Endothelial cell of umbilical vein (primary cell): ENCODE measurements around the gene NUDCD3. TPM values are rescaled to one million over a fixed set of nuclear protein-coding genes. Genes with fewer than 3 reads are reported as not detected.
A peak's percentile ranks its signal among the peaks of the same experiment; 100 is the strongest.

Experiments
- BruUV-seq: library from RNA; stranded (reverse); fragments of 400-500 nt; replicated peaks from 2 replicates; lab custom pipeline; 2021; lab: Mats Ljungman, UMichigan
- CTCF ChIA-PET: fragments of 300-600, 350-600 bp; sonication (Branson Sonifier 250); formaldehyde crosslinking; loops from one replicate; lab custom pipeline; 2021; ENCODE audit warnings: antibody characterized with exemption, inconsistent platforms; lab: Charles Lee
- POLR2A ChIA-PET: fragments of 300-600, 350-600 bp; sonication (Branson Sonifier 250); formaldehyde crosslinking; loops from one replicate; lab custom pipeline; 2021; ENCODE audit warnings: antibody characterized with exemption, inconsistent platforms; lab: Charles Lee
- DNase-seq: peaks from one replicate; pipeline ENCODE4 v3.0.0-alpha.2; 2011; ENCODE audit warnings: low read depth, low spot score
- FAIRE-seq: peaks from 2 replicates; lab custom pipeline; 2011; peaks lifted over from hg19 to GRCh38; lab: Jason Lieb, UNC
- H2AFZ ChIP-seq: 2 replicates; pipeline ENCODE4 v1.6.0; 2012; ENCODE audit warnings: low read depth, low read length, control low read depth, inconsistent platforms
- H3K27ac ChIP-seq: 2 replicates; pipeline ENCODE4 v1.5.1; 2011; ENCODE audit warnings: low read depth, mild to moderate bottlenecking, control low read depth, low read length, moderate library complexity; ENCODE audit not compliant: insufficient read depth
- H3K27me3 ChIP-seq, 2 experiments: 2 replicates each; pipeline versions ENCODE4 v1.6.0 to v1.6.1; 2011; ENCODE audit warnings: low read length in 2 of 2, mixed read lengths in 1 of 2; ENCODE audit not compliant: control insufficient read depth in 2 of 2, insufficient read depth in 2 of 2
- H3K36me3 ChIP-seq, 2 experiments: 2 replicates in 1 of 2; 3 replicates in 1 of 2; pipeline ENCODE4 v1.5.1; 2011; ENCODE audit warnings: low read length in 2 of 2, mild to moderate bottlenecking in 1 of 2, moderate library complexity in 1 of 2; ENCODE audit not compliant: control insufficient read depth in 2 of 2, insufficient read depth in 2 of 2; ENCODE audit errors: extremely low read depth in 1 of 2
- H3K4me1 ChIP-seq: 3 replicates; pipeline ENCODE4 v1.5.1; 2011; ENCODE audit warnings: mild to moderate bottlenecking, low read length; ENCODE audit not compliant: control insufficient read depth, insufficient read depth; ENCODE audit errors: extremely low read depth
- H3K4me2 ChIP-seq: 2 replicates; pipeline ENCODE4 v1.6.1; 2011; ENCODE audit warnings: low read length, control low read depth, mixed read lengths; ENCODE audit not compliant: insufficient read depth
- H3K4me3 ChIP-seq, 3 experiments: fragments of 200-600 bp in 1 of 3; sonication (generic), shearing (Covaris generic) in 1 of 3; replicated peaks in 1 of 3; 2 replicates each; pipeline ENCODE4 v1.5.1; 2011 to 2016; ENCODE audit warnings: control low read depth in 3 of 3, low read length in 3 of 3, mild to moderate bottlenecking in 2 of 3, inconsistent platforms in 1 of 3, low read depth in 1 of 3, moderate library complexity in 1 of 3; ENCODE audit not compliant: insufficient read depth in 1 of 3
- H3K79me2 ChIP-seq: 2 replicates; pipeline ENCODE4 v1.6.0; 2012; ENCODE audit warnings: low read length, inconsistent platforms; ENCODE audit not compliant: control insufficient read depth, insufficient read depth
- H3K9ac ChIP-seq: replicated peaks from 2 replicates; pipeline ENCODE3; 2011; ENCODE audit warnings: low read length, control low read depth; ENCODE audit not compliant: insufficient read depth; ENCODE audit errors: extremely low read depth
- H3K9me1 ChIP-seq: replicated peaks from 3 replicates; pipeline ENCODE4 v1.6.0; 2011; ENCODE audit warnings: mild to moderate bottlenecking, low read length; ENCODE audit not compliant: control insufficient read depth, insufficient read depth; ENCODE audit errors: extremely low read depth
- H3K9me3 ChIP-seq: replicated peaks from 2 replicates; pipeline ENCODE4 v1.5.1; 2012; ENCODE audit warnings: low read length, inconsistent platforms; ENCODE audit not compliant: control insufficient read depth, insufficient read depth
- H4K20me1 ChIP-seq: replicated peaks from 2 replicates; pipeline ENCODE3; 2011; ENCODE audit warnings: mild to moderate bottlenecking, low read length; ENCODE audit not compliant: control insufficient read depth, insufficient read depth; ENCODE audit errors: extremely low read depth
- CTCF ChIP-seq, 2 donors: IDR thresholded peaks; 1 replicate in 1 of 2; 2 replicates in 1 of 2; pipeline ENCODE4 v1.5.1; 2011; ENCODE audit warnings: low read length in 2 of 2, mild to moderate bottlenecking in 2 of 2, moderate library complexity in 2 of 2, control low read depth in 1 of 2, inconsistent platforms in 1 of 2, low read depth in 1 of 2; ENCODE audit not compliant: insufficient read depth in 1 of 2; ENCODE audit errors: extremely low read depth in 1 of 2
- EZH2 ChIP-seq: IDR thresholded peaks from 2 replicates; pipeline ENCODE4 v1.6.1; 2012; ENCODE audit warnings: borderline replicate concordance, low read depth, mild to moderate bottlenecking, moderate library complexity, low read length, inconsistent platforms; ENCODE audit not compliant: severe bottlenecking
- FOS ChIP-seq: IDR thresholded peaks from 2 replicates; pipeline ENCODE4 v1.6.1; 2011; ENCODE audit warnings: mild to moderate bottlenecking, low read length, moderate library complexity, borderline replicate concordance; ENCODE audit not compliant: insufficient read depth
- GATA2 ChIP-seq: IDR thresholded peaks from 2 replicates; pipeline ENCODE4 v1.7.0; 2011; ENCODE audit warnings: low read depth, mild to moderate bottlenecking, moderate library complexity, mixed read lengths, low read length; ENCODE audit not compliant: insufficient read length, insufficient read depth
- JUN ChIP-seq: IDR thresholded peaks from 2 replicates; pipeline ENCODE4 v1.6.1; 2011; ENCODE audit warnings: borderline replicate concordance, low read depth; ENCODE audit not compliant: insufficient read length, insufficient read depth
- MAX ChIP-seq: IDR thresholded peaks from 2 replicates; pipeline ENCODE4 v1.6.1; 2011; ENCODE audit not compliant: insufficient read depth, insufficient read length
- MYC ChIP-seq: IDR thresholded peaks from one replicate; pipeline ENCODE4 v1.6.1; 2011; ENCODE audit warnings: mild to moderate bottlenecking, low read depth, low read length
- POLR2A ChIP-seq: IDR thresholded peaks from 2 replicates; pipeline ENCODE4 v1.6.1; 2012; ENCODE audit warnings: low read depth, mild to moderate bottlenecking, control low read depth, low read length
- POLR2AphosphoS5 ChIP-seq: IDR thresholded peaks from 2 replicates; pipeline ENCODE4 v1.6.1; 2012; ENCODE audit warnings: low read depth, mild to moderate bottlenecking, control low read depth, low read length, moderate library complexity; ENCODE audit not compliant: insufficient read depth
- dilution Hi-C: fragments of 300-500 bp; cut with MboI; formaldehyde crosslinking; loops from one replicate; pipeline ENCODE4 v1.15.0; 2019; ENCODE audit warnings: low sequenced_read_pairs; ENCODE audit not compliant: extremely low pct_ligation_motif_present
- intact Hi-C: fragments of 100-400 bp; cut with micrococcal nuclease; formaldehyde crosslinking; loops from one replicate; pipeline ENCODE4 v1.10.0; 2022
- polyA plus RNA-seq, 4 experiments: library from polyadenylated mRNA; depleted of rRNA in 3 of 4; stranded (reverse) in 3 of 4; unstranded in 1 of 4; fragments of >200 nt; gene quantifications; 2 replicates each; pipeline versions ENCODE4 v1.2.1 to v1.2.3, GENCODE V29; 2011 to 2012; ENCODE audit warnings: missing spikeins in 1 of 4
- total RNA-seq: library from RNA; stranded (reverse); gene quantifications from 2 replicates; pipeline ENCODE4 v1.2.3, GENCODE V29; 2021

NUDCD3 gene
- total and polyA plus RNA-seq, 2 donors (not counting 3 experiments of a cell fraction or from before 2014, with no cell fraction given): 50.6 to 137 TPM

GRCh38 chr7:44400033-44400511, 90.4 kb downstream of the NUDCD3 start:
- Histone ChIP-seq H3K4me2 (no peak overlapping the region), H3K27me3 (no peaks in the 10 kb centered on the region), H3K36me3 (peaks cover 0 to 8% of the 10 kb centered on the region in 2 experiments), H4K20me1 (no peaks in the 10 kb centered on the region), H2AFZ (no peak overlapping the region), H3K9ac (no peak overlapping the region), H3K9me1 (no peaks in the 10 kb centered on the region), H3K4me1 (peaks cover 31% of the 10 kb centered on the region), H3K9me3 (no peaks in the 10 kb centered on the region), H3K4me3 (no peak overlapping the region), H3K79me2 (peaks cover 14% of the 10 kb centered on the region), H3K27ac (no peak overlapping the region)
- no peak for TF ChIP-seq MAX
- TF ChIP-seq JUN: no peak
- no peak for TF ChIP-seq MYC
- TF ChIP-seq FOS: no peak
- no peak for TF ChIP-seq POLR2AphosphoS5
- FAIRE-seq (no peak), DNase-seq (no peak)
- intact Hi-C loops (no loop called here), dilution Hi-C loops (no loop called here)
- BruUV-seq: no TSS peak
- ChIA-PET CTCF (interaction anchor here (1.3 to 2.4 kb wide), 2 partner anchors 8 to 36 kb away, joined by 3 to 10 read pairs; no protein-coding TSS in a partner anchor), POLR2A (no interaction called here)

- no peak for TF ChIP-seq GATA2
- no peak for TF ChIP-seq MYC
- no peak for TF ChIP-seq FOS
- no peak for TF ChIP-seq POLR2AphosphoS5
- TF ChIP-seq POLR2A: no peak
- no peak for TF ChIP-seq JUN
- no peak for TF ChIP-seq MAX
- TF ChIP-seq EZH2: no peak
- no peak for TF ChIP-seq CTCF (IDR thresholded peaks at IDR 0.05; ENCODE audit: extremely low read depth in 1 of 2, insufficient read depth in 1 of 2, low read depth in 1 of 2, low read length in 2 of 2)
- Histone ChIP-seq H3K36me3 (peaks cover 0 to 6% of the 10 kb centered on the region in 2 experiments), H3K4me1 (peaks cover 31% of the 10 kb centered on the region), H3K4me3 (no peak overlapping the region), H2AFZ (no peak overlapping the region), H3K4me2 (peak overlapping the region; percentile 52), H3K79me2 (peaks cover 10% of the 10 kb centered on the region), H3K9me1 (no peaks in the 10 kb centered on the region), H4K20me1 (no peaks in the 10 kb centered on the region), H3K27ac (peak overlapping the region; percentile 88), H3K9ac (peak overlapping the region; percentile 37), H3K9me3 (no peaks in the 10 kb centered on the region), H3K27me3 (no peaks in the 10 kb centered on the region)
- dilution Hi-C loops (no loop called here), intact Hi-C loops (loop anchor here (1.0 to 2.0 kb wide), 3 partner anchors 21 to 140 kb away; no protein-coding TSS in a partner anchor)
- DNase-seq (no peak), FAIRE-seq (no peak)
- POLR2A ChIA-PET: interaction anchor here (1.0 kb wide), 1 partner anchor 16 kb away, joined by 3 read pairs; no protein-coding TSS in a partner anchor
- CTCF ChIA-PET: interaction anchor here (0.7 to 2.4 kb wide), 8 partner anchors 9 to 167 kb away, joined by 3 to 10 read pairs (median 4); no protein-coding TSS in a partner anchor
- TSS peak; percentile 94 for BruUV-seq
These were observed 91.4 kb downstream of the NUDCD3 start for GRCh38 chr7:44398953-44399574.
